Mucosa of descending colon (tissue), 3 donors: ENCODE data around the gene KCNK15. TPM values are rescaled to one million over a fixed set of nuclear protein-coding genes. Genes with fewer than 3 reads are reported as not detected.

Source experiments
- ATAC-seq: fragments of 200-7000 bp; cut with Tn5 transposase; one replicate; pipeline ENCODE4 v1.9.1; 2020; ENCODE audit warnings: mild to moderate bottlenecking, moderate library complexity
- DNase-seq, 3 donors: peaks; one replicate each; pipeline ENCODE4 v3.0.0-alpha.2; 2020
- H3K36me3 ChIP-seq: fragments of 200-600 bp; one replicate; pipeline ENCODE4 v1.8.0; 2021; ENCODE audit warnings: low read depth, mild to moderate bottlenecking
- H3K4me1 ChIP-seq: fragments of 200-600 bp; one replicate; pipeline ENCODE4 v1.8.0; 2021; ENCODE audit warnings: low read depth, mild to moderate bottlenecking
- H3K4me3 ChIP-seq: fragments of 200-600 bp; one replicate; pipeline ENCODE4 v1.8.0; 2021; ENCODE audit warnings: mild to moderate bottlenecking
- H3K9me3 ChIP-seq: fragments of 200-600 bp; one replicate; pipeline ENCODE4 v1.8.0; 2021; ENCODE audit warnings: mild to moderate bottlenecking
- CTCF ChIP-seq: fragments of 200-600 bp; IDR thresholded peaks from one replicate; pipeline ENCODE4 v1.8.0; 2022; ENCODE audit warnings: antibody characterized with exemption, mild to moderate bottlenecking
- intact Hi-C, 2 donors: fragments of 100-400 bp; cut with DNase I in 1 of 2; cut with micrococcal nuclease in 1 of 2; formaldehyde crosslinking; loops; one replicate each; pipeline versions ENCODE4 v1.11.0 to v1.11.1; 2022; cut with DNase I, micrococcal nuclease
- total RNA-seq, 3 donors: library from RNA; stranded (reverse); fragmentation: NEBNext Ultra II Directional in 2 of 3; extraction: Animal tissue kit (Norgen Biotek cat#: 25700) in 2 of 3; gene quantifications; one replicate each; pipeline versions ENCODE4 v1.2.1 to v1.2.4, GENCODE V29; 2021 to 2023
- donor health status: DM: no; HTN: no; CAD: no; lungs with moderate emphysema.
- donor health status: DM: no; HTN: no; CAD: no.
- donor health status: DM: no; HTN: yes; CAD: no.

The KCNK15 gene
- total RNA-seq, 3 donors from 2014 or later, result 0.17 to 0.44 (median 0.43) TPM

DNA sequence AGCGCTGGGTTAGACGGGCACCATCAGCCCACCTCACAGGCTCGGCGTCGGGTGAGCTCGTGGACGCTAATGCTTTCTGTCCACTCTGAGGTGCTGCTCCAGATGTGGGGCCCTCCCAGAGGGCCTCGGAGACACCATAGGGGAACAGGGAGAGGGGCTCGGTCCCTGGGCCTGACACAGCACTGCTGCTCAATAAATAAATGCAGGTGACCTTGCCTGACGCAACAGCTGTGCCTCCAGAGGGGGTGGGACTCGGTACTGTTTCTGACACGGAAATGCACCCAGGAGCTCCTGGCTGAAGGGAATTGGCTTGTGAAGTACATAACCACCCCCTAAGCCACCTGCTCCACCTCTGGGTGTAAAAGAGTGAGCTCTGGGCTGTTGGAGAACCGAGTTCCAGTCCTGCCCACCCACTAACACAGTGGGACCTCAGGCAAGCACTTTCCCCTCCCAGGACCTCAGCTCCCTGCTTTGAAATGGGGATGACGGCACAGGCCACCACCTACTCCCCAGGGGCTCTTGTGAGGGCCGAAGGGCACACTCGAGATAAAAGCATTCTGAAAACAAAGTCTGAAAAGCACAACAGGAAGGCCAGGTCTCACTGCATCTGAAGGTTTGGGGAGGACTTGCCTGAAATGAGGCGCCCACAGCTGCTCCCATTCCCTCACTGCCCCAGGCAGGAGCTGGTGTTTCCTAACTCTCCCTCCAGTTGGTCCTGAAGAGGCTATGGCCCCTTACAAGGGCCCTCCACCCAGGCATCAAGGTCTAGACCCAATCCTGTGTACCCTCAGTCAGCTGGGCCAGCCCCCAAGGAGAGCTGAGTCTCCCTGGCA lies 6.7 kb downstream of the KCNK15 start:
- Histone ChIP-seq H3K36me3 (no peaks in the 10 kb centered on the region), H3K4me3 (no peak overlapping the region), H3K9me3 (no peaks in the 10 kb centered on the region), H3K4me1 (no peaks in the 10 kb centered on the region)
- intact Hi-C loops, result no loop called here
- DNase-seq (no peak), ATAC-seq (no peak)
- no peak for TF ChIP-seq CTCF

- Histone ChIP-seq H3K36me3 (no peaks in the 10 kb centered on the region), H3K9me3 (no peaks in the 10 kb centered on the region), H3K4me1 (no peaks in the 10 kb centered on the region), H3K4me3 (no peak overlapping the region)
- no peak for DNase-seq
- no peak for TF ChIP-seq CTCF
- ATAC-seq, result no peak
- intact Hi-C loops, result no loop called here
These were observed 8.9 kb downstream of the KCNK15 start for GRCh38 chr20:44754554-44754953.

DNA sequence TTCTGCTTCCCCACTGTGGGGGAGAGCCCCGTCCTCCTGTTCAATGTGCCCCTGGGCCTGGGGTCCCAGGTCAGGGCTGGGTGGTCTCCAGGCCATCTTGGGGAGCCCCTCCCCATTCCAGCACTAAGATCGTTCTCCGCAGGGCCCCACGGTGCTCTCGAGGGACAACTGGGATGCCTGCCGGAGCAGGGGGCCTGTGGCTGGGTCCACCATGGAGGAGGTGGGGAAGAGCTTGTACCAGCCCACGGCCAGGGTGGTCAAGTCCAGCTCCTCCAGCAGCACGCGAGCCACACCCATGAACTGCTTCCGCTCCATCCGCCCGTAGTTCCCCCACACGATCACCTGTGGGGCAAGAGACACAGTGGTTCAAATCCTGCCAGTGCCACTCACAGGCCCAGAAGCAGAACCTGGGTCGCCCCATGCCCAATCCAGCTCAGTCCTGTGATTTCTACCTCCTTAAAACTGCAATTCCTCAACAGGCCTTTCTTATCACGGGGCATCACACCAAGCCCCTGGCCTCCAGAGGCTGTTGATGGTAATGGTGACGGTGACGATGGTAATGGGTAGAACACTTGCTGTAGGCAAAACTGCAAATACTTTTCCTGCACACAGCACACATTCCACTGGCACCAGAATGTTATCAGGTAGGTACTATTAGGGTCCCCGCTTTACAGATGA lies 10.5 kb downstream of the KCNK15 start:
- Histone ChIP-seq H3K9me3 (no peaks in the 10 kb centered on the region), H3K4me1 (no peaks in the 10 kb centered on the region), H3K4me3 (no peak overlapping the region), H3K36me3 (no peaks in the 10 kb centered on the region)
- DNase-seq (no peak), ATAC-seq (no peak)
- intact Hi-C loops, result no loop called here
- TF ChIP-seq CTCF, result no peak

- DNase-seq, result no peak
- H3K4me1 ChIP-seq, result no peaks in the 10 kb centered on the region
- H3K4me3 ChIP-seq, result no peak overlapping the region
- ATAC-seq, result no peak
- H3K9me3 ChIP-seq, result no peaks in the 10 kb centered on the region
- no peak for TF ChIP-seq CTCF
- intact Hi-C loops, result no loop called here
- H3K36me3 ChIP-seq, result no peaks in the 10 kb centered on the region
These were observed 11.3 kb downstream of the KCNK15 start for GRCh38 chr20:44756956-44757355.

- Histone ChIP-seq H3K4me1 (no peaks in the 10 kb centered on the region), H3K9me3 (no peaks in the 10 kb centered on the region), H3K36me3 (no peaks in the 10 kb centered on the region), H3K4me3 (no peak overlapping the region)
- ATAC-seq, result no peak
- TF ChIP-seq CTCF, result no peak
- intact Hi-C loops, result no loop called here
- DNase-seq, result no peak
These were observed 12.8 kb downstream of the KCNK15 start for GRCh38 chr20:44758247-44759101.
